Lung (tissue), 12 donors: Measurements from ENCODE around the gene ADGRA1. TPM values are rescaled to one million over a fixed set of nuclear protein-coding genes. Genes with fewer than 3 reads are reported as not detected.
A peak's percentile ranks its signal among the peaks of the same experiment; 100 is the strongest.

Experiments
- ATAC-seq: fragments of 200-7000 bp; cut with Tn5 transposase; one replicate; pipeline ENCODE4 v1.9.1; 2020; ENCODE audit warnings: moderate number of reproducible peaks; ENCODE audit not compliant: insufficient read depth, low FRiP score
- DNase-seq, 3 donors: peaks; one replicate each; pipeline ENCODE4 v3.0.0-alpha.2; 2013 to 2017
- H3K27ac ChIP-seq, 2 donors: one replicate each; pipeline ENCODE4 v1.5.1; 2013; ENCODE audit warnings: mild to moderate bottlenecking in 2 of 2, moderate library complexity in 2 of 2, control low read depth in 1 of 2, inconsistent platforms in 1 of 2, low read depth in 1 of 2, low read length in 1 of 2
- H3K27me3 ChIP-seq, 3 donors: one replicate each; pipeline ENCODE4 v1.5.1; 2013; ENCODE audit warnings: low read length in 2 of 3; ENCODE audit not compliant: control insufficient read depth in 3 of 3, insufficient read depth in 3 of 3
- H3K36me3 ChIP-seq, 4 donors: one replicate each; pipeline ENCODE4 v1.5.1; 2013; ENCODE audit warnings: low read length in 4 of 4, mild to moderate bottlenecking in 1 of 4, moderate library complexity in 1 of 4; ENCODE audit not compliant: control insufficient read depth in 4 of 4, insufficient read depth in 4 of 4
- H3K4me1 ChIP-seq, 5 donors: one replicate each; pipeline ENCODE4 v1.5.1; 2013; ENCODE audit warnings: low read length in 5 of 5, mild to moderate bottlenecking in 2 of 5, moderate library complexity in 1 of 5; ENCODE audit not compliant: control insufficient read depth in 5 of 5, insufficient read depth in 5 of 5
- H3K4me3 ChIP-seq: one replicate; pipeline ENCODE4 v1.5.1; 2013; ENCODE audit warnings: mild to moderate bottlenecking, control low read depth, moderate library complexity
- H3K9ac ChIP-seq, 2 donors: one replicate each; pipeline ENCODE4 v1.5.1; 2013; ENCODE audit warnings: low read length in 2 of 2, control low read depth in 1 of 2; ENCODE audit not compliant: insufficient read depth in 1 of 2
- H3K9me3 ChIP-seq, 4 donors: one replicate each; pipeline ENCODE4 v1.5.1; 2013; ENCODE audit warnings: low read length in 3 of 4, mild to moderate bottlenecking in 1 of 4, moderate library complexity in 1 of 4; ENCODE audit not compliant: control insufficient read depth in 4 of 4, insufficient read depth in 3 of 4
- CTCF ChIP-seq: IDR thresholded peaks from 2 replicates; pipeline ENCODE4 v1.5.1; 2012; ENCODE audit warnings: mild to moderate bottlenecking; ENCODE audit errors: control extremely low read depth, extremely low read depth
- WGBS, 2 donors: extraction: QIAGEN DNeasy Blood & Tissue Kit; methylation state at CpG; one replicate each; pipeline ENCODE4 v1.1.7; 2013; 5-methylcytosine and 5-hydroxymethylcytosine counted together
- polyA plus RNA-seq, 2 donors: library from polyadenylated mRNA; stranded (reverse); fragments of 200-250 nt; gene quantifications; one replicate each; pipeline ENCODE4 v1.2.1, GENCODE V29; 2013
- total RNA-seq, 2 donors: library from RNA; depleted of rRNA in 1 of 2; stranded (reverse); fragments of >200 nt in 1 of 2; gene quantifications; one replicate each; pipeline ENCODE4 v1.2.1, GENCODE V29; 2014 to 2021
- donor health status: control.
- donor health status: control.
- donor health status: Bipolar disorder and iron deficiency.
- donor health status: healthy.
- donor health status: DM: yes; HTN: yes; CAD: no.

ADGRA1 gene
- total and polyA plus RNA-seq, 4 donors: 0.05 to 1.3 (median 0.20) TPM

GRCh38 chr10:133107442-133107841, 19.7 kb downstream of the ADGRA1 start:
- 76 to 87% methylated on average over 1 of the region's 1 CpG for WGBS, 2 donors
- no peak for TF ChIP-seq CTCF
- Histone ChIP-seq H3K9ac (no peak overlapping the region), H3K27me3 (peaks cover 0 to 12% (median 4%) of the 10 kb centered on the region in 3 donors), H3K4me1 (peaks cover 0 to 6% (median 0%) of the 10 kb centered on the region in 5 donors), H3K4me3 (no peak overlapping the region), H3K27ac (no peak overlapping the region), H3K36me3 (no peaks in the 10 kb centered on the region), H3K9me3 (peaks cover 0 to 27% (median 0%) of the 10 kb centered on the region in 4 donors)
- DNase-seq: no peak
- no peak for ATAC-seq

GRCh38 chr10:133109711-133110110, 22.0 kb downstream of the ADGRA1 start:
- peaks cover 0 to 2% (median 0%) of the 10 kb centered on the region in 3 donors for H3K27me3 ChIP-seq
- H3K27ac ChIP-seq: peak overlapping the region in 1 of 2 donors; percentile 58
- ATAC-seq (peak; percentile 53), DNase-seq (no peak)
- peaks cover 0 to 27% (median 0%) of the 10 kb centered on the region in 4 donors for H3K9me3 ChIP-seq
- H3K36me3 ChIP-seq: no peaks in the 10 kb centered on the region
- H3K9ac ChIP-seq: no peak overlapping the region
- WGBS, 2 donors: 47 to 73% methylated on average over 11 of the region's 11 CpGs
- peaks cover 0 to 5% (median 0%) of the 10 kb centered on the region in 5 donors for H3K4me1 ChIP-seq
- H3K4me3 ChIP-seq: no peak overlapping the region
- no peak for TF ChIP-seq CTCF

- ATAC-seq: peak; percentile 57
- H3K27me3 ChIP-seq: peaks cover 0 to 2% (median 0%) of the 10 kb centered on the region in 3 donors
- no peak overlapping the region for H3K9ac ChIP-seq
- peaks cover 0 to 26% (median 0%) of the 10 kb centered on the region in 4 donors for H3K9me3 ChIP-seq
- peak in 1 of 3 donors; percentile 1 for DNase-seq
- H3K27ac ChIP-seq: peak overlapping the region in 1 of 2 donors; percentile 54
- no peak for TF ChIP-seq CTCF
- H3K36me3 ChIP-seq: no peaks in the 10 kb centered on the region
- WGBS, 2 donors: 39 to 45% methylated on average over 13 of the region's 13 CpGs
- H3K4me1 ChIP-seq: peaks cover 0 to under 1% (median 0%) of the 10 kb centered on the region in 5 donors
- no peak overlapping the region for H3K4me3 ChIP-seq
These were observed 22.4 kb downstream of the ADGRA1 start for GRCh38 chr10:133110133-133110532.
